ENCODE measurements around the gene CD226. TPM values are rescaled to one million over a fixed set of nuclear protein-coding genes. Genes with fewer than 3 reads are reported as not detected.
"Not testable (repeated sequence)": the region's sequence is repeated elsewhere in the genome, so short reads cannot be mapped to it uniquely, and the experiment has no call there.

Gene CD226
- total RNA-seq, 1 donor from 2014 or later = not detected

GRCh38 chr18:69980982-69981804, 33.5 kb upstream of the CD226 start:
- Histone ChIP-seq H3K79me2 (ENCODE audit: low read depth) (no peaks in the 10 kb centered on the region), H3K4me1 (peaks cover 10% of the 10 kb centered on the region), H2AFZ (replicated peaks) (no peak overlapping the region), H3K36me3 (no peaks in the 10 kb centered on the region), H3F3A (ENCODE audit: low read depth) (no peaks in the 10 kb centered on the region), H3K27me3 (no peaks in the 10 kb centered on the region), H4K20me1 (ENCODE audit: low read depth) (no peaks in the 10 kb centered on the region), H3K9ac (no peak overlapping the region), H3K27ac (no peak overlapping the region), H3K9me3 (ENCODE audit: low read depth) (no peaks in the 10 kb centered on the region), H3K4me2 (no peak overlapping the region), H3K4me3 (no peak overlapping the region)
- H3K9me3 Mint-ChIP-seq = peaks cover 12% of the 10 kb centered on the region
- no peak overlapping the region for H3K27ac Mint-ChIP-seq
- no peak for TF ChIP-seq EZH2phosphoT487 (IDR thresholded peaks at IDR 0.05)
- no peak for TF ChIP-seq CTCF (IDR thresholded peaks at IDR 0.05)
- no peak for TF ChIP-seq EZH2 (IDR thresholded peaks at IDR 0.05)
- H3K27me3 Mint-ChIP-seq (ENCODE audit: insufficient read depth, low read depth) = no peaks in the 10 kb centered on the region
- H3K36me3 Mint-ChIP-seq = peaks cover 8% of the 10 kb centered on the region
- H3K4me3 Mint-ChIP-seq = no peak overlapping the region
- no peak for DNase-seq (ENCODE audit: low spot score)
- H3K4me1 Mint-ChIP-seq = peaks cover 7% of the 10 kb centered on the region

- Mint-ChIP-seq H3K36me3 (peaks cover 4% of the 10 kb centered on the region), H3K9me3 (peaks cover 19% of the 10 kb centered on the region), H3K27me3 (ENCODE audit: insufficient read depth, low read depth) (no peaks in the 10 kb centered on the region), H3K4me3 (no peak overlapping the region), H3K4me1 (peaks cover 7% of the 10 kb centered on the region), H3K27ac (no peak overlapping the region)
- no peaks in the 10 kb centered on the region for H3K79me2 ChIP-seq (ENCODE audit: low read depth)
- no peak overlapping the region for H2AFZ ChIP-seq (replicated peaks)
- H3K9me3 ChIP-seq (ENCODE audit: low read depth) = no peaks in the 10 kb centered on the region
- no peak overlapping the region for H3K4me3 ChIP-seq
- H4K20me1 ChIP-seq (ENCODE audit: low read depth) = no peaks in the 10 kb centered on the region
- H3K36me3 ChIP-seq = no peaks in the 10 kb centered on the region
- no peak overlapping the region for H3K4me2 ChIP-seq
- TF ChIP-seq EZH2phosphoT487 (IDR thresholded peaks at IDR 0.05) = no peak
- TF ChIP-seq EZH2 (IDR thresholded peaks at IDR 0.05) = no peak
- no peak for TF ChIP-seq CTCF (IDR thresholded peaks at IDR 0.05)
- H3F3A ChIP-seq (ENCODE audit: low read depth) = no peaks in the 10 kb centered on the region
- H3K4me1 ChIP-seq = peaks cover 10% of the 10 kb centered on the region
- no peak for DNase-seq (ENCODE audit: low spot score)
- H3K9ac ChIP-seq = no peak overlapping the region
- H3K27ac ChIP-seq = no peak overlapping the region
- no peaks in the 10 kb centered on the region for H3K27me3 ChIP-seq
These were observed 32.8 kb upstream of the CD226 start for GRCh38 chr18:69980509-69980908.

- Mint-ChIP-seq H3K27ac (no peak overlapping the region), H3K4me3 (no peak overlapping the region), H3K4me1 (peaks cover 7% of the 10 kb centered on the region), H3K9me3 (peaks cover 19% of the 10 kb centered on the region), H3K27me3 (ENCODE audit: insufficient read depth, low read depth) (peaks cover 2% of the 10 kb centered on the region), H3K36me3 (peaks cover 4% of the 10 kb centered on the region)
- no peaks in the 10 kb centered on the region for H3K27me3 ChIP-seq
- H4K20me1 ChIP-seq (ENCODE audit: low read depth) = no peaks in the 10 kb centered on the region
- peaks cover 10% of the 10 kb centered on the region for H3K4me1 ChIP-seq
- no peak overlapping the region for H3K4me3 ChIP-seq
- H3K36me3 ChIP-seq = no peaks in the 10 kb centered on the region
- H3K9ac ChIP-seq = no peak overlapping the region
- no peaks in the 10 kb centered on the region for H3K79me2 ChIP-seq (ENCODE audit: low read depth)
- no peak overlapping the region for H3K27ac ChIP-seq
- no peaks in the 10 kb centered on the region for H3K9me3 ChIP-seq (ENCODE audit: low read depth)
- no peak for DNase-seq (ENCODE audit: low spot score)
- TF ChIP-seq EZH2 (IDR thresholded peaks at IDR 0.05) (no peak), EZH2phosphoT487 (IDR thresholded peaks at IDR 0.05) (no peak), CTCF (IDR thresholded peaks at IDR 0.05) (no peak)
- no peak overlapping the region for H2AFZ ChIP-seq (replicated peaks)
- no peaks in the 10 kb centered on the region for H3F3A ChIP-seq (ENCODE audit: low read depth)
- H3K4me2 ChIP-seq = no peak overlapping the region
These were observed 31.4 kb upstream of the CD226 start for GRCh38 chr18:69978732-69979715.

GRCh38 chr18:69975294-69975693, 27.6 kb upstream of the CD226 start:
- DNase-seq (ENCODE audit: low spot score); H3K4me3 ChIP-seq; H3K27me3 Mint-ChIP-seq (ENCODE audit: insufficient read depth, low read depth); H4K20me1 ChIP-seq (ENCODE audit: low read depth); H3K4me3 Mint-ChIP-seq; H3K27ac ChIP-seq; H3K4me2 ChIP-seq; H3K27ac Mint-ChIP-seq; H3K36me3 ChIP-seq; H3K9ac ChIP-seq; H3K79me2 ChIP-seq (ENCODE audit: low read depth); H3F3A ChIP-seq (ENCODE audit: low read depth); H3K27me3 ChIP-seq; H3K4me1 Mint-ChIP-seq; H3K4me1 ChIP-seq; H3K36me3 Mint-ChIP-seq; H2AFZ ChIP-seq (replicated peaks); H3K9me3 ChIP-seq (ENCODE audit: low read depth): not testable (repeated sequence)
- H3K9me3 Mint-ChIP-seq = peaks cover 29% of the 10 kb centered on the region
